ENCODE results near the gene FKRP. TPM values are rescaled to one million over a fixed set of nuclear protein-coding genes. Genes with fewer than 3 reads are reported as not detected.

FKRP gene
- total RNA-seq, 1 donor from 2014 or later: 25.2 TPM

GRCh38 chr19:46726971-46727501 is 18.8 kb upstream of the FKRP start:
- H3K4me3 Mint-ChIP-seq (ENCODE audit: unreplicated experiment): no peak overlapping the region
- no peak for TF ChIP-seq CTCF (IDR thresholded peaks at IDR 0.05)
- H3K9me3 Mint-ChIP-seq (ENCODE audit: low read depth): no peaks in the 10 kb centered on the region
- H3K27ac Mint-ChIP-seq (ENCODE audit: unreplicated experiment): no peak overlapping the region
- H3K27me3 Mint-ChIP-seq (ENCODE audit: low read depth): no peaks in the 10 kb centered on the region
- H3K4me1 Mint-ChIP-seq (ENCODE audit: low read depth): peaks cover 20% of the 10 kb centered on the region
- DNase-seq (ENCODE audit: low spot score): no peak
- peaks cover 26% of the 10 kb centered on the region for H3K36me3 Mint-ChIP-seq (ENCODE audit: low read depth)

- Mint-ChIP-seq H3K27ac (ENCODE audit: unreplicated experiment) (no peak overlapping the region), H3K4me3 (ENCODE audit: unreplicated experiment) (no peak overlapping the region), H3K9me3 (ENCODE audit: low read depth) (no peaks in the 10 kb centered on the region), H3K36me3 (ENCODE audit: low read depth) (peaks cover 22% of the 10 kb centered on the region), H3K27me3 (ENCODE audit: low read depth) (no peaks in the 10 kb centered on the region), H3K4me1 (ENCODE audit: low read depth) (peaks cover 23% of the 10 kb centered on the region)
- no peak for TF ChIP-seq CTCF (IDR thresholded peaks at IDR 0.05)
- DNase-seq (ENCODE audit: low spot score): no peak
Observed at GRCh38 chr19:46727757-46728156, 18.1 kb upstream of the FKRP start.

- Mint-ChIP-seq H3K27me3 (ENCODE audit: low read depth) (no peaks in the 10 kb centered on the region), H3K27ac (ENCODE audit: unreplicated experiment) (no peak overlapping the region), H3K9me3 (ENCODE audit: low read depth) (no peaks in the 10 kb centered on the region), H3K4me3 (ENCODE audit: unreplicated experiment) (no peak overlapping the region), H3K4me1 (ENCODE audit: low read depth) (peaks cover 26% of the 10 kb centered on the region), H3K36me3 (ENCODE audit: low read depth) (peaks cover 22% of the 10 kb centered on the region)
- no peak for DNase-seq (ENCODE audit: low spot score)
- TF ChIP-seq CTCF (IDR thresholded peaks at IDR 0.05): no peak
Observed at GRCh38 chr19:46728208-46728607, 17.6 kb upstream of the FKRP start.

GRCh38 chr19:46728693-46729339 is 17.0 kb upstream of the FKRP start:
- peaks cover 32% of the 10 kb centered on the region for H3K4me1 Mint-ChIP-seq (ENCODE audit: low read depth)
- H3K4me3 Mint-ChIP-seq (ENCODE audit: unreplicated experiment): no peak overlapping the region
- no peak overlapping the region for H3K27ac Mint-ChIP-seq (ENCODE audit: unreplicated experiment)
- H3K27me3 Mint-ChIP-seq (ENCODE audit: low read depth): no peaks in the 10 kb centered on the region
- no peaks in the 10 kb centered on the region for H3K9me3 Mint-ChIP-seq (ENCODE audit: low read depth)
- TF ChIP-seq CTCF (IDR thresholded peaks at IDR 0.05): peak; percentile 91
- peaks cover 24% of the 10 kb centered on the region for H3K36me3 Mint-ChIP-seq (ENCODE audit: low read depth)
- no peak for DNase-seq (ENCODE audit: low spot score)

GRCh38 chr19:46729696-46730095 is 16.2 kb upstream of the FKRP start:
- Mint-ChIP-seq H3K27ac (ENCODE audit: unreplicated experiment) (no peak overlapping the region), H3K4me1 (ENCODE audit: low read depth) (peaks cover 34% of the 10 kb centered on the region), H3K9me3 (ENCODE audit: low read depth) (no peaks in the 10 kb centered on the region), H3K27me3 (ENCODE audit: low read depth) (no peaks in the 10 kb centered on the region), H3K36me3 (ENCODE audit: low read depth) (peaks cover 26% of the 10 kb centered on the region), H3K4me3 (ENCODE audit: unreplicated experiment) (no peak overlapping the region)
- no peak for TF ChIP-seq CTCF (IDR thresholded peaks at IDR 0.05)
- DNase-seq (ENCODE audit: low spot score): no peak

All from chondrocyte (in vitro differentiated cells).